Stimulated activated CD4-positive, alpha-beta T cell treated with anti-CD3 and anti-CD28 coated beads, Interleukin-1b, Interleukin-23, amount 100 ng/mL, for 1 hour (primary cell): ENCODE results near the gene SPACDR.
"Not testable (repeated sequence)": the region's sequence is repeated elsewhere in the genome, so short reads cannot be mapped to it uniquely, and the experiment has no call there.

ENCODE experiments used
- DNase-seq, 2 donors: peaks; one replicate each; pipeline ENCODE4 v3.0.0-alpha.2; 2020; ENCODE audit warnings: low read depth in 2 of 2

SPACDR gene

GRCh38 chr7:100466653-100467605 is 2.9 kb upstream of the SPACDR start:
- DNase-seq: no peak

- DNase-seq: no peak
Observed at GRCh38 chr7:100465702-100466311, 1.7 kb upstream of the SPACDR start.

- no peak for DNase-seq
Observed at GRCh38 chr7:100465299-100465698, 1.2 kb upstream of the SPACDR start.

GRCh38 chr7:100464791-100465190 is 731 bp upstream of the SPACDR start:
- no peak for DNase-seq

GRCh38 chr7:100457033-100457432 is 7.0 kb downstream of the SPACDR start:
- no peak for DNase-seq

- no peak for DNase-seq
Observed at GRCh38 chr7:100456562-100456961, 7.5 kb downstream of the SPACDR start.

GRCh38 chr7:100455206-100455605 is 8.9 kb downstream of the SPACDR start:
- no peak for DNase-seq

GRCh38 chr7:100453854-100454253 is 10.2 kb downstream of the SPACDR start:
- DNase-seq: not testable (repeated sequence)

GRCh38 chr7:100452513-100452912 is 11.5 kb downstream of the SPACDR start:
- no peak for DNase-seq

- DNase-seq: no peak
Observed at GRCh38 chr7:100449190-100449795, 14.8 kb downstream of the SPACDR start.

- DNase-seq: not testable (repeated sequence)
Observed at GRCh38 chr7:100447363-100447762, 16.7 kb downstream of the SPACDR start.

GRCh38 chr7:100446040-100446439 is 18.0 kb downstream of the SPACDR start:
- no peak for DNase-seq

GRCh38 chr7:100444311-100445278 is 19.5 kb downstream of the SPACDR start:
- DNase-seq: no peak

- no peak for DNase-seq
Observed at GRCh38 chr7:100443096-100443840, 20.8 kb downstream of the SPACDR start.

GRCh38 chr7:100441641-100442535 is 22.2 kb downstream of the SPACDR start:
- no peak for DNase-seq

GRCh38 chr7:100439244-100439643 is 24.8 kb downstream of the SPACDR start:
- DNase-seq: not testable (repeated sequence)

- DNase-seq: not testable (repeated sequence)
Observed at GRCh38 chr7:100438731-100439130, 25.3 kb downstream of the SPACDR start.

- DNase-seq: no peak
Observed at GRCh38 chr7:100438172-100438571, 25.9 kb downstream of the SPACDR start.
